ENCODE data around the gene PNPLA5. TPM values are rescaled to one million over a fixed set of nuclear protein-coding genes. Genes with fewer than 3 reads are reported as not detected.

Gene PNPLA5
- total and polyA plus RNA-seq, 2 of the 13 experiments (the other 11 are each of a cell fraction or from before 2014, with no cell fraction given): not detected

DNA sequence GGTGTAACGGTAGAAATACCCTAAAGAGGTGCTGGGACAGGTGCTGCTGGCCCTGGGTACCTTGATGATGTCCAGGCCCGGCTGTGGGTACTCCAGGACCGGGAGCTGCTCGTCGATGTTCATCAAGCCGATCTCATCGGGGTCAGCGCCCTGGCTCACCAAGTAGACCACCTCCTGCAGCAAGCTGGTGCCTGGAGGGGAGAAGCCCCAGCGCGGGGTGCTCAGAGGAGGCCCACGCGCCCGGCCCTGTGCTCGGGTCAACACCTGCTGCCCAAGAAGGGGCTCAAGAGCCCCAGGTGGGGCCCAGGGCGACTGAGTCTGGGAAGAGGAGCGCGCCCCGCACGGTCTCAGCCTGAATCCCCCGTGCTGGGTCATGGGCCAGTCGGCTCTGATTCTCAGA is 50.1 kb downstream of the PNPLA5 start:
- ChIA-PET CTCF (ENCODE audit: low intra/inter-chr PET ratio, low total read pairs) (no interaction called here), POLR2A (no interaction called here)
- H4K20me1 ChIP-seq (ENCODE audit: insufficient read depth, low read length): no peaks in the 10 kb centered on the region
- TF ChIP-seq, protein P1, sequence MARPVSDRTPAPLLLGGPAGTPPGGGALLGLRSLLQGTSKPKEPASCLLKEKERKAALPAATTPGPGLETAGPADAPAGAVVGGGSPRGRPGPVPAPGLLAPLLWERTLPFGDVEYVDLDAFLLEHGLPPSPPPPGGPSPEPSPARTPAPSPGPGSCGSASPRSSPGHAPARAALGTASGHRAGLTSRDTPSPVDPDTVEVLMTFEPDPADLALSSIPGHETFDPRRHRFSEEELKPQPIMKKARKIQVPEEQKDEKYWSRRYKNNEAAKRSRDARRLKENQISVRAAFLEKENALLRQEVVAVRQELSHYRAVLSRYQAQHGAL (CRISPR knock-in tag; IDR thresholded peaks at IDR 0.05; ENCODE audit: not compliant biosample characterization): no peak
- no peak for TF ChIP-seq SALL2 (CRISPR knock-in tag; IDR thresholded peaks at IDR 0.05)
- no peak overlapping the region for H3K4me2 ChIP-seq (ENCODE audit: low read depth, low read length)
- H3K27me3 ChIP-seq (ENCODE audit: control insufficient read depth in 1 of 2, insufficient read depth in 2 of 2, low read length in 2 of 2): peaks cover 9 to 51% of the 10 kb centered on the region in 2 experiments; a peak in 4 of 5 replicates
- H3K79me2 ChIP-seq (ENCODE audit: insufficient read depth, low read length): no peaks in the 10 kb centered on the region
- in situ Hi-C loops (cut with HindIII; ENCODE audit: extremely low pct_ligation_motif_present, low pct_unique_long_range_greater_than_20kb) (no loop called here), intact Hi-C loops (cut with micrococcal nuclease; ENCODE audit: unreplicated experiment) (no loop called here)
- H3K4me3 ChIP-seq (replicated peaks in 1 of 3; ENCODE audit: insufficient read depth in 1 of 3, low read depth in 2 of 3, low read length in 3 of 3): no peak overlapping the region
- no peak overlapping the region for H2AFZ ChIP-seq (ENCODE audit: low read length)
- no peak for FAIRE-seq
- no peaks in the 10 kb centered on the region for H3K4me1 ChIP-seq (ENCODE audit: insufficient read depth, low read length)
- no peaks in the 10 kb centered on the region for H3K9me3 ChIP-seq (ENCODE audit: low read length)
- BruUV-seq (replicated peaks): no TSS peak
- ATAC-seq: no peak
- no peak overlapping the region for H3K9ac ChIP-seq (ENCODE audit: insufficient read depth, low read depth, low read length)
- no peak overlapping the region for H3K27ac ChIP-seq (ENCODE audit: extremely low read length, insufficient read depth, low read length)
- 0% methylated on average over 1 of the region's 21 CpGs for whole genome bisulfite sequencing (ENCODE audit: low lambda C conversion rate)
- H3K36me3 ChIP-seq (replicated peaks in 1 of 2; ENCODE audit: control insufficient read depth in 1 of 2, insufficient read depth in 2 of 2, low read length in 2 of 2): no peaks in the 10 kb centered on the region
- DNase-seq (ENCODE audit: low spot score): no peak

DNA sequence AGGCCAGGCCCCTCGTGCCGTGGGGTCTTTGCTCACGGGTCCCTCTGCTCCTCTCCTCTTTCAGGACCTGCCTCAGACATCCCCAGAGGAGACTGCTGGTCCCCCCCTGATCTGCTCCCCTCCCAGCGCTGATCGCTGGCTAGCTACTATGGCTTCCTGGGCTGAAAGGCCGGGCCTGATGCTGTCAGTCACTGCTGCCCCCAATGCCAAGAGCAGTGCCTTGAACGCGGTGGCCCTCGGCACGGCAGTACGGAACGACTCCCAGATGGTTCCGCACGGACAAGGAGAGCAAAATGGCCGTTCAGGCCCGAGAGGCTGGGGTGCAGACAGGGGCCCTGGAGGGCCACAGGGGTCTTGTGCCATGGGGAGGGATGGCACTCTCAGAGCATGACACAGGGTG is 51.0 kb downstream of the PNPLA5 start:
- H3K36me3 ChIP-seq (replicated peaks in 1 of 2; ENCODE audit: control insufficient read depth in 1 of 2, insufficient read depth in 2 of 2, low read length in 2 of 2): no peaks in the 10 kb centered on the region
- ChIA-PET POLR2A (no interaction called here), CTCF (ENCODE audit: low intra/inter-chr PET ratio, low total read pairs) (no interaction called here)
- WGBS (ENCODE audit: low lambda C conversion rate): 30% methylated on average over 8 of the region's 16 CpGs
- no peak overlapping the region for H3K4me2 ChIP-seq (ENCODE audit: low read depth, low read length)
- no peaks in the 10 kb centered on the region for H4K20me1 ChIP-seq (ENCODE audit: insufficient read depth, low read length)
- DNase-seq (ENCODE audit: low spot score) (no peak), ATAC-seq (no peak), FAIRE-seq (no peak)
- no peak overlapping the region for H3K27ac ChIP-seq (ENCODE audit: extremely low read length, insufficient read depth, low read length)
- no peaks in the 10 kb centered on the region for H3K79me2 ChIP-seq (ENCODE audit: insufficient read depth, low read length)
- H3K9me3 ChIP-seq (ENCODE audit: low read length): no peaks in the 10 kb centered on the region
- intact Hi-C loops (cut with micrococcal nuclease; ENCODE audit: unreplicated experiment): no loop called here
- H3K9ac ChIP-seq (ENCODE audit: insufficient read depth, low read depth, low read length): no peak overlapping the region
- in situ Hi-C loops (cut with HindIII; ENCODE audit: extremely low pct_ligation_motif_present, low pct_unique_long_range_greater_than_20kb): no loop called here
- TF ChIP-seq, protein P2, sequence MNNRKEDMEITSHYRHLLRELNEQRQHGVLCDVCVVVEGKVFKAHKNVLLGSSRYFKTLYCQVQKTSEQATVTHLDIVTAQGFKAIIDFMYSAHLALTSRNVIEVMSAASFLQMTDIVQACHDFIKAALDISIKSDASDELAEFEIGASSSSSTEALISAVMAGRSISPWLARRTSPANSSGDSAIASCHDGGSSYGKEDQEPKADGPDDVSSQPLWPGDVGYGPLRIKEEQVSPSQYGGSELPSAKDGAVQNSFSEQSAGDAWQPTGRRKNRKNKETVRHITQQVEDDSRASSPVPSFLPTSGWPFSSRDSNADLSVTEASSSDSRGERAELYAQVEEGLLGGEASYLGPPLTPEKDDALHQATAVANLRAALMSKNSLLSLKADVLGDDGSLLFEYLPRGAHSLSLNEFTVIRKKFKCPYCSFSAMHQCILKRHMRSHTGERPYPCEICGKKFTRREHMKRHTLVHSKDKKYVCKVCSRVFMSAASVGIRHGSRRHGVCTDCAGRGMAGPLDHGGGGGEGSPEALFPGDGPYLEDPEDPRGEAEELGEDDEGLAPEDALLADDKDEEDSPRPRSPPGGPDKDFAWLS (CRISPR knock-in tag; IDR thresholded peaks at IDR 0.05; ENCODE audit: borderline replicate concordance): no peak
- TF ChIP-seq ZNF562 (CRISPR knock-in tag; IDR thresholded peaks at IDR 0.05; ENCODE audit: borderline replicate concordance): no peak
- TF ChIP-seq MIER2 (CRISPR knock-in tag; IDR thresholded peaks at IDR 0.05): no peak
- TF ChIP-seq, protein P3, sequence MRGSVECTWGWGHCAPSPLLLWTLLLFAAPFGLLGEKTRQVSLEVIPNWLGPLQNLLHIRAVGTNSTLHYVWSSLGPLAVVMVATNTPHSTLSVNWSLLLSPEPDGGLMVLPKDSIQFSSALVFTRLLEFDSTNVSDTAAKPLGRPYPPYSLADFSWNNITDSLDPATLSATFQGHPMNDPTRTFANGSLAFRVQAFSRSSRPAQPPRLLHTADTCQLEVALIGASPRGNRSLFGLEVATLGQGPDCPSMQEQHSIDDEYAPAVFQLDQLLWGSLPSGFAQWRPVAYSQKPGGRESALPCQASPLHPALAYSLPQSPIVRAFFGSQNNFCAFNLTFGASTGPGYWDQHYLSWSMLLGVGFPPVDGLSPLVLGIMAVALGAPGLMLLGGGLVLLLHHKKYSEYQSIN (CRISPR knock-in tag; IDR thresholded peaks at IDR 0.05; ENCODE audit: borderline replicate concordance): no peak
- no peak for TF ChIP-seq NR3C1 (CRISPR knock-in tag; IDR thresholded peaks at IDR 0.05)
- no peak for TF ChIP-seq GLI4 (CRISPR knock-in tag; IDR thresholded peaks at IDR 0.05; ENCODE audit: borderline replicate concordance)
- TF ChIP-seq XRCC5 (optimal IDR thresholded peaks at IDR 0.05; ENCODE audit: low read length): no peak
- TF ChIP-seq MAFG (CRISPR knock-in tag; IDR thresholded peaks at IDR 0.05): no peak
- no peak for TF ChIP-seq SRSF1 (optimal IDR thresholded peaks at IDR 0.05; ENCODE audit: low read depth, low read length)
- no peak for TF ChIP-seq ZNF121 (CRISPR knock-in tag; IDR thresholded peaks at IDR 0.05)
- no peak for TF ChIP-seq CBFB (CRISPR knock-in tag; IDR thresholded peaks at IDR 0.05)
- peaks cover 9 to 42% of the 10 kb centered on the region in 2 experiments; a peak in 4 of 5 replicates for H3K27me3 ChIP-seq (ENCODE audit: control insufficient read depth in 1 of 2, insufficient read depth in 2 of 2, low read length in 2 of 2)
- no peak overlapping the region for H2AFZ ChIP-seq (ENCODE audit: low read length)
- H3K4me3 ChIP-seq (replicated peaks in 1 of 3; ENCODE audit: insufficient read depth in 1 of 3, low read depth in 2 of 3, low read length in 3 of 3): no peak overlapping the region
- H3K4me1 ChIP-seq (ENCODE audit: insufficient read depth, low read length): no peaks in the 10 kb centered on the region
- BruUV-seq (replicated peaks): no TSS peak

Measured in HepG2 (cell line).